ENCODE results near the gene STX11.

Gene STX11

DNA sequence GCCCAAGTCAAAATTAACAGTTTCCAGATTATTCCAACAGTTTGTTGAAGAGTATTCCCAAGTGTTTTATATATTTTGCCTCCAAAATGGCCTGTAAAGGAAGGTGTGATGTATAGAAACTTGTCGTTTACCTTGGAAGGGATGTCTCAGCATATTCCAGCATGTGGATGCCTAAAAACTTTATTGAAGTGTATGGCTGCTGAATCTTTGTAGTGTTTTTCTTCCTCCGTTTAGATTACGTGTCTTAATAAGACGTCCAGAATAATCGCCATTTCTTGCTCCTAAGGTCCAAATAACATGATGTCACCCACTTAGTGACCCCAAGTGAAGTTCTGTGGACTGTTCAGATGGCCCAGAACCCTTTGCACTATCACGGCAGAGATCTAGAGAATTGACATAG, 37.0 kb upstream of the STX11 start:
- Histone ChIP-seq H3K4me3 (ENCODE audit: low read length) (no peak overlapping the region), H3K27me3 (ENCODE audit: control insufficient read depth, low read length) (no peaks in the 10 kb centered on the region), H3K9me2 (replicated peaks; ENCODE audit: control insufficient read depth, low read length) (no peaks in the 10 kb centered on the region), H3K4me2 (ENCODE audit: low read length) (no peak overlapping the region), H3K4me1 (ENCODE audit: control insufficient read depth, low read length) (no peaks in the 10 kb centered on the region), H3F3A (ENCODE audit: control insufficient read depth, insufficient read depth) (no peaks in the 10 kb centered on the region), H3K36me3 (ENCODE audit: control insufficient read depth, low read length) (no peaks in the 10 kb centered on the region), H3K27ac (ENCODE audit: low read depth, low read length) (no peak overlapping the region), H4K20me1 (ENCODE audit: control insufficient read depth, insufficient read depth, low read depth, low read length) (no peaks in the 10 kb centered on the region), H3K9me3 (ENCODE audit: control insufficient read depth, insufficient read depth, low read length) (no peaks in the 10 kb centered on the region), H3K79me2 (ENCODE audit: control insufficient read depth, low read length) (no peaks in the 10 kb centered on the region)
- TF ChIP-seq, protein P1, sequence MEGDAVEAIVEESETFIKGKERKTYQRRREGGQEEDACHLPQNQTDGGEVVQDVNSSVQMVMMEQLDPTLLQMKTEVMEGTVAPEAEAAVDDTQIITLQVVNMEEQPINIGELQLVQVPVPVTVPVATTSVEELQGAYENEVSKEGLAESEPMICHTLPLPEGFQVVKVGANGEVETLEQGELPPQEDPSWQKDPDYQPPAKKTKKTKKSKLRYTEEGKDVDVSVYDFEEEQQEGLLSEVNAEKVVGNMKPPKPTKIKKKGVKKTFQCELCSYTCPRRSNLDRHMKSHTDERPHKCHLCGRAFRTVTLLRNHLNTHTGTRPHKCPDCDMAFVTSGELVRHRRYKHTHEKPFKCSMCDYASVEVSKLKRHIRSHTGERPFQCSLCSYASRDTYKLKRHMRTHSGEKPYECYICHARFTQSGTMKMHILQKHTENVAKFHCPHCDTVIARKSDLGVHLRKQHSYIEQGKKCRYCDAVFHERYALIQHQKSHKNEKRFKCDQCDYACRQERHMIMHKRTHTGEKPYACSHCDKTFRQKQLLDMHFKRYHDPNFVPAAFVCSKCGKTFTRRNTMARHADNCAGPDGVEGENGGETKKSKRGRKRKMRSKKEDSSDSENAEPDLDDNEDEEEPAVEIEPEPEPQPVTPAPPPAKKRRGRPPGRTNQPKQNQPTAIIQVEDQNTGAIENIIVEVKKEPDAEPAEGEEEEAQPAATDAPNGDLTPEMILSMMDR (IDR thresholded peaks at IDR 0.05; ENCODE audit: low read depth, low read length, poor library complexity, severe bottlenecking): no peak
- TF ChIP-seq EZH2phosphoT487 (IDR thresholded peaks at IDR 0.05; ENCODE audit: borderline replicate concordance, low read length): no peak

DNA sequence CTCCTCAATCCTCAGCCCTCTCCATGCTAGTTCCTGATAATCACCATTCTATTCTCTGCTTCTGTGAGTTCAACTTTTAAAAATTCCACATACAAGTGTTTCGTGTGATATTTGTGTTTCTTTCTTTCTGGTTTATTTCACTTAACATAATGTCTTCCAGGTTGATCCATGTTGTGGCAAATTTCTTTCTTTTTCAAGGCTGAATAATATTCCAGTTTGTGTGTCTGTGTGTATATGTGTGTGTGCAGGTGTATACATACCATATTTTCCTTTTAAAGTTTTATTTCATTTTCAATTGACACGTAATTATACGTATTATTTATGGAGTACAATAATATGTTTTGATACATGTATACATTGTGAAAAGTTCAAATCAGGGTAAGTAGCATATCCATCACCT, 35.1 kb upstream of the STX11 start:
- no peaks in the 10 kb centered on the region for H3K27me3 ChIP-seq (ENCODE audit: control insufficient read depth, low read length)
- TF ChIP-seq, protein P1 (IDR thresholded peaks at IDR 0.05; ENCODE audit: low read depth, low read length, poor library complexity, severe bottlenecking): no peak
- TF ChIP-seq EZH2phosphoT487 (IDR thresholded peaks at IDR 0.05; ENCODE audit: borderline replicate concordance, low read length): no peak

DNA sequence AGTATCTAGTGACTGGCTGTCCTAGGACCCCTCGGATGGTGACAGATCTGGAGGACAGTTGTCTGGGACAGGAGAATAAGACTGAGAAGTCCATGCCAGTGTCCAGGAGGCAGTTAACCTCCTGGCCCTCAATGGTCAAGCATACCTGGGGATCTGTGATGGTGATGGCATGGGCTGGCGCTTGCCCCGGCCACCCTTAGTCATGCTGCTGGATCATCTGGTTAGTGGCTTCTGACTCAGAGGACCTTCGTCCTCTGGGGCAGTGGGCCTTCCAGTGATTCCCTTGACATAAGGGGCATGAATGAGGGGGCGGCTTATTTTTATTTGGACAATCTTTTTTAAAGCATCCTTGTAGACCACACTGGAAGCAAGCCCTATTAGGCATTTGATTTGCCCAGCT, 30.9 kb upstream of the STX11 start:
- peaks cover 13% of the 10 kb centered on the region for H3K4me1 ChIP-seq (ENCODE audit: control insufficient read depth, low read length)
- H3K4me2 ChIP-seq (ENCODE audit: low read length): no peak overlapping the region
- no peaks in the 10 kb centered on the region for H3K9me3 ChIP-seq (ENCODE audit: control insufficient read depth, insufficient read depth, low read length)
- TF ChIP-seq, protein P1 (IDR thresholded peaks at IDR 0.05; ENCODE audit: low read depth, low read length, poor library complexity, severe bottlenecking): no peak
- TF ChIP-seq EZH2phosphoT487 (IDR thresholded peaks at IDR 0.05; ENCODE audit: borderline replicate concordance, low read length): no peak
- H3K36me3 ChIP-seq (ENCODE audit: control insufficient read depth, low read length): no peaks in the 10 kb centered on the region
- H3K27ac ChIP-seq (ENCODE audit: low read depth, low read length): no peak overlapping the region
- H3K9me2 ChIP-seq (replicated peaks; ENCODE audit: control insufficient read depth, low read length): no peaks in the 10 kb centered on the region
- no peaks in the 10 kb centered on the region for H3F3A ChIP-seq (ENCODE audit: control insufficient read depth, insufficient read depth)
- no peaks in the 10 kb centered on the region for H3K79me2 ChIP-seq (ENCODE audit: control insufficient read depth, low read length)
- no peaks in the 10 kb centered on the region for H3K27me3 ChIP-seq (ENCODE audit: control insufficient read depth, low read length)
- no peaks in the 10 kb centered on the region for H4K20me1 ChIP-seq (ENCODE audit: control insufficient read depth, insufficient read depth, low read depth, low read length)
- H3K4me3 ChIP-seq (ENCODE audit: low read length): no peak overlapping the region

More for the DNA sequence above, 35.1 kb upstream of the STX11 start:
- Histone ChIP-seq H3K36me3 (ENCODE audit: control insufficient read depth, low read length) (no peaks in the 10 kb centered on the region), H3K79me2 (ENCODE audit: control insufficient read depth, low read length) (no peaks in the 10 kb centered on the region), H4K20me1 (ENCODE audit: control insufficient read depth, insufficient read depth, low read depth, low read length) (no peaks in the 10 kb centered on the region), H3F3A (ENCODE audit: control insufficient read depth, insufficient read depth) (no peaks in the 10 kb centered on the region), H3K27ac (ENCODE audit: low read depth, low read length) (no peak overlapping the region), H3K4me1 (ENCODE audit: control insufficient read depth, low read length) (no peaks in the 10 kb centered on the region), H3K9me2 (replicated peaks; ENCODE audit: control insufficient read depth, low read length) (no peaks in the 10 kb centered on the region), H3K9me3 (ENCODE audit: control insufficient read depth, insufficient read depth, low read length) (no peaks in the 10 kb centered on the region), H3K4me2 (ENCODE audit: low read length) (no peak overlapping the region), H3K4me3 (ENCODE audit: low read length) (no peak overlapping the region)

DNA sequence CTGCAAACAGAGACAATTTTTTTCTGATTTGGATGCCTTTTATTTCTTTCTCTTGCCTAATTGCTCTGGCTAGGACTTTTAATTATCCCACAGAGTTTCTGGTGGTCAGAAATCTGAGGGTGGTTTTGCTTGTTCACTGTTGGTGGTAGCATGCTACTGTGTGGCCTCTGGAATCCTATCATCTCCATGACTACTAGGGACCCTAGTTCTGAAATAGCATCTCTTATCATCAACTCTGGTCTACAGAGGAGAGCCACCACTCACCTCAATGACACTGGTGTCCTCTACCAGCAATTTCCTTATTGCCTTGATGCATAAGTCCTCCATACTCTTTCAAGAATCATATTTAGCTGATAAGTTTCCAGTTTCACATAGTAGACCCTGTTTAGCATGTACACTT, 27.5 kb upstream of the STX11 start:
- H3K4me1 ChIP-seq (ENCODE audit: control insufficient read depth, low read length): peaks cover 13% of the 10 kb centered on the region
- TF ChIP-seq, protein P1 (IDR thresholded peaks at IDR 0.05; ENCODE audit: low read depth, low read length, poor library complexity, severe bottlenecking): no peak
- no peak for TF ChIP-seq EZH2phosphoT487 (IDR thresholded peaks at IDR 0.05; ENCODE audit: borderline replicate concordance, low read length)
- H3K27me3 ChIP-seq (ENCODE audit: control insufficient read depth, low read length): no peaks in the 10 kb centered on the region

More for the DNA sequence above, 27.5 kb upstream of the STX11 start:
- Histone ChIP-seq H3K36me3 (ENCODE audit: control insufficient read depth, low read length) (no peaks in the 10 kb centered on the region), H3K4me3 (ENCODE audit: low read length) (no peak overlapping the region), H3K9me3 (ENCODE audit: control insufficient read depth, insufficient read depth, low read length) (no peaks in the 10 kb centered on the region), H3F3A (ENCODE audit: control insufficient read depth, insufficient read depth) (no peaks in the 10 kb centered on the region), H4K20me1 (ENCODE audit: control insufficient read depth, insufficient read depth, low read depth, low read length) (no peaks in the 10 kb centered on the region), H3K79me2 (ENCODE audit: control insufficient read depth, low read length) (no peaks in the 10 kb centered on the region), H3K4me2 (ENCODE audit: low read length) (no peak overlapping the region), H3K9me2 (replicated peaks; ENCODE audit: control insufficient read depth, low read length) (no peaks in the 10 kb centered on the region), H3K27ac (ENCODE audit: low read depth, low read length) (no peak overlapping the region)
